ENCODE data around the gene THBS2.
"Not testable (repeated sequence)": the region's sequence is repeated elsewhere in the genome, so short reads cannot be mapped to it uniquely, and the experiment has no call there.

The THBS2 gene

DNA sequence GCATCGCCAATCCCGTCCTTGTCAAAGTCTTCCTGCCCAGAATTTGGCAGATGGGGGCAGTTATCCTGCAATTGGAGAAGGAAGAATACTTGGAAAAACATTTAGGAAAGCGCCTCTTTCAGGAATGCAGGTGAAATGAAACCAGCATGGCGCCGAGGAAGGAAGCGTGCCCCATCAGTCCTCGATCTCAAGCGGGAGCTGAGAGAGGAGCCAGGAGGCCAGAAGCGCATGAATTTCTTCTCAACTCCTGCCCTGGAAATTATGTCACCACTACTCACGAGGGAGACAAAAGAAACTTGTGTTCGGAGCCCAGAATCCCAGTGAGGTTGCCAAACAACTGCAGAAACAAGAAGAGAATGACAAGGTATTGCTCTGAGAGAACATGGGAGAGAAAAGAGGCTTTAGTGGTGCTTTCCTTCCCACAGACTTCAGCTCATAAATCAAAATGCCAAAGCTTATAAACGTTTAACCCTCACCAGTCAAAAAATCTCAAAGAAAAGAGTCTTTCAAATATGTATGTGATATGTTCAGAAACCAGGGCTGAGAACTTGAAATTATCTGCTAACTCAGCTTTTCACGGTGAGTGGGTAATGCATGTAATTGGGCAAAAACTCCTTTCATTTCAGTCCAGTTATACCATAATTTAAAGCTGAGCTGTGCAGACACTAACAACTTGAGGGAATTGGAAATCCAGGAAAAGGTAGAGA lies 23.9 kb downstream of the THBS2 start:
- DNase-seq, result no peak

DNA sequence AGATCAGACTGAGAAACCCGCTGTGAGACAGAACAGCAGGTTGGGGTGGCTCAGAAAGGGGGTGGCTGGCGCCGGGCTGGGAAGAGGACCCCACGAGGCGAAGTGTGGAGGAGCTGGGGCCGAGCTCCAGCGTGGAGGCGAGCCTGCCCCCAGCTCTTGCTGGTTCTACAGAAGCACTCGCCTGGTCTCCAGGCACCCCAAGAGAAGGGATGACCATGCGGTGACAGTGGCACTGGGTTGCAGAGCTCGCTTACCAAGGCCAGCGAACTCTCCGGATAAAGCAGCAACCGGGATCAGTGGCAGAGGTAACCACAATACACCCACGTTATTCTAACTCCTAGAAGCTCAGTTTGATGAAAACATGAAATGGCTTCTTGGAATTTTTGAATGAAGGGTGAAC lies 26.5 kb downstream of the THBS2 start:
- no peak for DNase-seq

- DNase-seq, result no peak
These were observed 27.8 kb downstream of the THBS2 start for GRCh38 chr6:169225887-169226286.

DNA sequence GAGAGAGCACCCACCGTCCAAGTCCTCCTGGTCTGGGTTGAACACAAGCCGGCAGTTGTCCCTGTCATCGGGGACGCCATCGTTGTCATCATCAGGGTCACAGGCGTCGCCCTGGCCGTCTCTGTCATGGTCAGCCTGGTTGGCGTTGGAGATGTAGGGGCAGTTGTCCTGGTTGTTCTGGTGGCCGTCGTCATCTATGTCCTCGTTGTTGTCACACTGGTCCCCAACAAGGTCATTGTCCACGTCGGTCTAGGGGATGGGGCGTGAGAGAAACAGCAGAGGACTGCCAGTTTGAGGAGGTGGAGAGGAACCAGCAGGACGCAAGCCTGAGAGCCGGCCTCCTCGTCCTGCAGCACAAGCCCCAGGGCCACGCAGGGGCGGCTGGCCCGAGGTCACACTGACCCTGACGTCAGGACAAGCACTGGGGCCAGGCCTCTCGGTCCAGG lies 28.5 kb downstream of the THBS2 start:
- DNase-seq, result no peak

- no peak for DNase-seq
These were observed 28.9 kb downstream of the THBS2 start for GRCh38 chr6:169224716-169225115.

DNA sequence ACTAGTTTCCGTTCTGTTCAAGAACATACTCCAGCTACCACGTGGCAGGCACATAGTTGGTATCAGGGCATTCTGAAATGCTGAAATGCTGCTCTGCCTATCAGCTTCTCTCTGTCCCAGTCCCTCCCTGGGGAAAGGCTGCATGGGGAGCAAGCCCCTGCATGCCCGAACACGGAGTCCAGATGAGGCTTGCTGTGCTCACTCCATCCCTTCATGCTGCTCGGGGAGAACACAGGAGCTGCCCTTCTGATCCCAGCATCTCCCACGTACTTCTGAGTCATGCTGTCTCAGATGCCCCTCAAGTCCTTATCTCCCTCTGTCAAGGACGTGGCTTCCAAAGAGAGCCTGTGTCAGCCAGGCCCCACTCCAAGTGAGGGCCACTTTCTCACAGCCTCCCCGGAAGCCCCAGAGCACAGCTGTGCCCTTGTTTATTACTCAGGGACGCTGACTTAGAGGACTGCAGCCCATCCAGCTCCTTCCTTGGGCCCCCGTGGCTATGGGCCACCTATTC lies 29.4 kb downstream of the THBS2 start:
- no peak for DNase-seq

DNA sequence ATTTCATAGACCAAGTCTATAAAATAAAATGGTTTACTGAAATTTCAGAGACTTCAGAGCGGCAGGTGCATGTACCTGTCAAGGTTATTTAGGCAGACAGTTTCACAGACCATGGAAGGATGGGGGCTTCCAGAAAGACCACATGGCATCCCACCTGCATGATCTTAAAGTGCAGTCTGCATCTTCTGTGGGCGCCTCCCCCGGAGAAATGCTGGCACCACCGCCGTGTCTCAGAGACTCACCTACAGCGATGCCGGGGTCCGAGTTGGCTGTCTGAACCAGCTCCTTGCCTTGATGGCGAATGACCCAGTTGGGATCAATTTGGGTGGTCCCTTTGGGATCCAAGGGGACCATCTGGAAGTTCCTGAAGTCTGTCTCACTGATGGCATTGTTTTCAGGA lies 30.6 kb downstream of the THBS2 start:
- DNase-seq, result no peak

DNA sequence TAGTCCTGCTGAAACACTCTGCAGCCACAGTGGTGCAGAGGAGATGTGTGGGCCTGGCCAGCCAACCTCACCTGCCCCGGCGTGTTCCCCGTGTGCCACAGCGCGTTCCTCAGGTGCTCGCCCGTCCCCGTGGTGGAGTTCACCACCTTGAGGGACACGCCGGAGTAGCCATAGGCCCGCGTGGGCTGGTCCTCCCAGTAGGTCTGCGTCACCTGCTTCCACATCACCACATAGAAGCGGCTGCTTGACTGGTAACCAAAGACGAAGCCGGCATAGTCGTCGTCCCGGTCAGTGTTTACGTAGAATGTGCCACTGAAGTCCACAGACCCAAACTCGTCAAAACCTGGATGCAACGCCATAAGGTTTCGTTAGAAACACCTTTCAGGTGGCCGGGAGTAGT lies 31.5 kb downstream of the THBS2 start:
- no peak for DNase-seq

GRCh38 chr6:169221264-169221663 lies 32.4 kb downstream of the THBS2 start:
- no peak for DNase-seq

- no peak for DNase-seq
These were observed 33.3 kb downstream of the THBS2 start for GRCh38 chr6:169220068-169220964.

GRCh38 chr6:169217972-169218371 lies 35.7 kb downstream of the THBS2 start:
- no peak for DNase-seq

DNA sequence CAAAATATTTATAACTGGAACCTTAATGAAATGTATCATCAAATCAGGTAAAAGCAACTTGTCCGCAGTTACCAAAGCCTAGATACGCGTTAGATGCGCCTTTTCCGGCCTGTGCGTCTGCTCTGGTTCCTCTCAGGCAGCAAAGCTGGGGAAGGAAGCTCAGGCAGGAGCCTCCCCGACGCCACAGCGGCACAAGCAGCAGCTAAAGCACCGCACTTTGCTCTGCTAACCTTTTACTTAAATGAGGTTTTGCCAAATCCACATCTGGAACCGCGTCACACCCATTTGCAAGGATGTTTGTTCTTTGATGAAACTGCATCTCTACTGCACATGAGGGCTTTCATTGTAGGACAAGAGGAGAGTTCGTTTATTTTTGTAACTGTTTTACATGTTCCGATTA lies 36.8 kb downstream of the THBS2 start:
- DNase-seq, result no peak

GRCh38 chr6:169215201-169215681 lies 38.4 kb downstream of the THBS2 start:
- DNase-seq, result no peak

- DNase-seq, result not testable (repeated sequence)
These were observed 38.9 kb downstream of the THBS2 start for GRCh38 chr6:169214789-169215188.

DNA sequence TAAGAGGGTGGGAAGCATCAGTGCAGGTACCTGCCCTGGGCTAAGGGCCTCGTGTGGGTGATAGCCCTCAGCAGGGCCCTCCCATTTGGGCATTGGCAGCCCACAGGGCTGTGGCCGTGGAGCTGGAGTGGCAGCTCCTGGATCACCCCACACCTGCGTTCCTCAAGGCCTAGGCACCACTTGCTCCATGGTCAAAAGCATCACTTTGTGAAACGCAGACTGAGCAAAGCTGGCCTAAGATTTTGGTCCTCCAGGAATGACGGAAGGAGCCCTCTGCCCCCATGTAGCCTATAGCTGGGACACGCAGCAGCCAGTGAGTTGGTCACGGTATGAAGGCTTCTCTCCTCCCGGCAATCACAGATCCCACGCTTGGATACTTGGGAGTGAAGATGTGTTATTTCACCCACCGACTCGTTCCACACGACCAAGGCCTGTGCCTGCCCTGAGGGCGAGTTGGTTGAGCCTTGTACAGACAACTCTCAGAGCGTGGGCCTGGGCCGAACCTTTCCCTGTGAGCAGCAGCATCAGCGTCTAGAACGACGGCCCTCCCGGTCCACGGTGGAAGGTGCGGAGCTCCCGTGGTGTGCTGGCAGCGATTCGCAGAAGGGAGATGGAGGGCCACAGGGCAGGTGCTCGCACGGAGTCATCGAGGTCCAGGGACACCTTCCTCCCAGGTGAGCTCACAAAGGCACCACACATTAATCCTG lies 39.7 kb downstream of the THBS2 start:
- DNase-seq, result no peak

DNA sequence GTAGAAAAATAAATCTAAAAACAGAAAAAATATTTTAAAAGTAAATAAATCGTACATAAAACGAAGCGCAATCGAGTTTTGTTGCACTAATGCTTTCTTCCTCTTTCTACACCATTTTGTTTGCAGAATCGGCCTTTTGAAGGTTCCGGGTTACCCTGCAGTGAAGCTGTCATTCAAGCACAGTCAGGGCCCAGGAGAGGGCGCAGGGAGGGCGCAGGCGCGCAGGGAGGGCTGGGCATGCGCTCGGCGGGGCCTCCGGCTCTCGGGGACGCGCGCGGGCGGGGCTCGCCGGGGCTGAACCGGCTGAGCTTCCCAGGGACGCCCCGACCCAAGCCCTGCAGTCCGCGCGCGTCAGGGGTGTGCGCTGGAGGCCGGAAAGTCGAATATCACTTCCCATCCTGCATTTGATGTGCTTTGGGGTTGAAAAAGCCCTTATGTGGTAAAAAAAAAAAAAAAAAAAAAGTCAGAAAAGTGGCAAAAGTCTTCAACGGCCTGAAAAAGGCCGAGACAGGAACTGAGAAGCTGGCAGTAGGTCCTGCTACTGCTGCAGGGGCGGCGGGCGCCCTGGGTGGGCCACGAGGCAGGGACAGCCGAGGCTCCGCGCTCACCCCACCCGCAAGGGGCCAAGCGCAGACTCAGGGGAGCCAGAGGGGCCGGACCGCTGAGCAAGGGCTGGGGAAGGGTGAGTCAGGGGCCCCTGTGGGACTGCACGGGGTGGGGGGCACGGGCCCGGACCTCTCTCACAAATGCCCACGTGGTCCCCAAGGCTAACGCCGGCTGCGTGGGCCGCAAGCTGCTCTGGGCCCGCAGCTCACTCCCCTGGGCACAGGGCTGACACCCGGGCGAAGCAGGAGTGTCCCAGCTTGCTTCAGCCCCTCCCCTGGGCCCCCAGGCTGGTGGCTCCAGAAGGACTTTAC lies 40.5 kb downstream of the THBS2 start:
- peak; percentile 88 for DNase-seq

- DNase-seq, result no peak
These were observed 41.2 kb downstream of the THBS2 start for GRCh38 chr6:169212436-169212835.

GRCh38 chr6:169211881-169212280 lies 41.8 kb downstream of the THBS2 start:
- DNase-seq, result no peak

DNA sequence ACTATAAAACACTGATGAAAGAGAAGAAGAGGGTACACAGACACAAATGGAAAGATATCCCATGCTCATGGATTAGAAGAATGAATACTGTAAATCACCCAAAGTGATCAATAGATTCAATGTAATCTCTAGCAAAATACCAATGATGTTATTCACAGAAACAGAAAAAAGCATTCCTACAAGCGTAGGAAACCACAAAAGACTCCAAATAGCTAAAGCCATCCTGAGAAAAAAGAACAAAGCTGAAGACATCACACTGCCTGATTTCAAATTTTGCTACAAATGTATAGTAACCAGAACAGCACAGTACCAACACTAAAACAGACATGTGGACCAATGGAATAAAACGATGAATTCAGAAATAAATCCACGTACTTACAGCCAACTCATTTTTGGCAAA lies 43.0 kb downstream of the THBS2 start:
- no peak for DNase-seq

DNA sequence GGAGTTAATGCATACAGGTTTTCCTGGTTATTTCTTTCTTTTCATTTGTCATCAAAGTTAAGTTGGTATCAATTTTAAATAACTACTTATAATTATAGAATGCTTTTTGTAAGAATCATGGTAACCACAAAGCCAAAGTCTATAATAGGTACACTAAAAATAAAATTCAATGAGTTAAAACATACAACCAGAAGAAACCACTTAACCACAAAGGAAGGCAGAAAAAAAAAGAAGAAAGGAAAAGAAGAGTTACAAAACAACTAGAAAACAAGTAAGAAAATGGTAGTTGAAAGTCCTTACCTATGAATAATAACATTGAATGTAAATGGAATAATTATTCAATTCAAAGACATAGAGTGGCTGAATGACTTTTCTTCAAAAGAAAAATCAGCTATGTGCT lies 45.6 kb downstream of the THBS2 start:
- DNase-seq, result no peak

DNA sequence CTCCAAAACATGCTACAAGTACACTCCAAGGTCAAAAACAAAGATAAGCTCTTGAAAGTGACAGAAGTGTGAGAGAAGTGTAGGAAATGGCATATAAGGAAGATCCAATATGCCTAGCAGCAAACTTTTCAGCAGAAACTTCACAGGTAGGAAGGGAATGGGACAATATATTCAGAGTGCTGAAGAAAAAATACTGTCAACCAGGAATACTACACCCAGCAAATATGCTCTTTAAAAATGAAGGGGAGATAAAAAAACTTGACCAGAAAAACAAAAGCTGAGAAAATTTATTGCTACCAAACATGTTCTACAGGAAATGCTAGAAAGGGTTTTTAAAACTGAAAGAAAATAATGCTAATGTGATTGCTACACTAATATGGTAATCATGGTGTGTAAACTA lies 46.2 kb downstream of the THBS2 start:
- no peak for DNase-seq

All from activated CD4-positive, CD25-positive, alpha-beta regulatory T cell treated with anti-CD3 and anti-CD28 coated beads, Interleukin-2, amount 50 U/mL, for 72 hours (primary cell).